ENCODE measurements around the gene LINC00237. TPM values are rescaled to one million over a fixed set of nuclear protein-coding genes. Genes with fewer than 3 reads are reported as not detected.
A peak's percentile ranks its signal among the peaks of the same experiment; 100 is the strongest.

Gene LINC00237
- polyA plus RNA-seq (2013), result not detected

DNA sequence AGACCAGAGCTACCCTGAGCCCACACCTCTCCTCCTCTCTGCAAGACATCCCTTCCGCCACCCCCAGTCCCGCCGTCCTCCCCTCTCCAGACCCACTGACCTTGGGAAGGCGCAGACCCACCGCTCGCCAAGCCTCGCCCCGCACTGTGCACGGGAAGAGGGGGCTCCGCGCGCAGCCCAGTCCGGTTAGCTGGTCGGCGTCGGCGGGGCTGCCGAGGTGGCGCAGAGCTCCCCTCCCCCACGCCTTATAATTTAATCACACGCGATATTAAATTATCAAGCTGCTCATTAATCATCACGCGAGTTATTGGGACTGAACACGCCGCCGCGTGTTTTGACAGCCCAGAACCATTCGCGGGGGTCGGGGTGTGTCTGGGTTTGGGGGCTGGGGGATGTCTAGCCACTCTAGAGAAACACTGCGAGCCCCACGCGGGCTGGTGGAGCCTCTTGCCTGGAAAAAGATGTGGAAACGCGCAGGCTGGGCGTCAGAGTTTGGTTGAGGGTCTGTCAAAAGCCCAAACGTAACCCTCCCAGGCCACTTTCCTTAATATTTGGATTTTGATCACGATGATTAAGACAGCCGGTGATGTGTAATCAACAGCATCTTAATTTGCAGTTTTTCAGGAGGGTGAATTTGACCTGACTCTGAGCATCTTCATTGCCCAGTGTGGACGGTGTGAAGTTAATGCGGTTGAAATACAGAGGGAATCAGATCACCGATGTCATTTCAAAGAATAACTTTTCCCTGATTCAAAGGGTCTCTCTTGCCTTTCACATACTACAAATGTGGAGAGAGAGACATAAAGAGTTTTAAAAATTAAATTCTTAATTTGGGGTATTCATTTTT is at the start of gene LINC00237:
Gene LINC00237 (minus strand): TSS at position 188 of the 847 bp plus-strand sequence.
- Histone ChIP-seq H3K4me3 (ENCODE audit: control insufficient read depth in 1 of 7, extremely low read depth in 1 of 7, insufficient read depth in 4 of 7, low read depth in 2 of 7, low read length in 6 of 7) (no peak within 1 kb of the TSS), H3K27me3 (replicated peaks in 2 of 5; ENCODE audit: control insufficient read depth in 4 of 5, insufficient read depth in 5 of 5, low read length in 4 of 5) (peaks cover 32 to 98% (median 53%) of the 10 kb centered on the region in 5 experiments), H3K36me3 (ENCODE audit: control insufficient read depth in 4 of 4, insufficient read depth in 4 of 4, low read length in 3 of 4) (no peaks in the 10 kb centered on the region), H3K27ac (ENCODE audit: insufficient read depth in 1 of 2, low read depth in 1 of 2, low read length in 2 of 2, poor library complexity in 1 of 2, severe bottlenecking in 2 of 2) (no peak within 1 kb of the TSS), H3K9me3 (ENCODE audit: control extremely low read depth in 1 of 5, control insufficient read depth in 4 of 5, insufficient read depth in 2 of 5, low read depth in 1 of 5, low read length in 4 of 5) (peaks cover 0 to 7% (median 0%) of the 10 kb centered on the region in 5 experiments), H3K4me1 (ENCODE audit: control extremely low read depth in 1 of 4, control insufficient read depth in 4 of 4, insufficient read depth in 4 of 4, low read length in 3 of 4) (peaks cover 0 to 24% (median 18%) of the 10 kb centered on the region in 4 experiments)
- POLR2A ChIA-PET, result interaction anchor here (0.6 kb wide), 1 partner anchor 78 kb away, joined by 4 read pairs; no protein-coding TSS in a partner anchor
- 7% methylated on average over 26 of the region's 43 CpGs for WGBS (ENCODE audit: insufficient coverage)
- DNase-seq, result no peak
- CTCF ChIA-PET, result no interaction called here

DNA sequence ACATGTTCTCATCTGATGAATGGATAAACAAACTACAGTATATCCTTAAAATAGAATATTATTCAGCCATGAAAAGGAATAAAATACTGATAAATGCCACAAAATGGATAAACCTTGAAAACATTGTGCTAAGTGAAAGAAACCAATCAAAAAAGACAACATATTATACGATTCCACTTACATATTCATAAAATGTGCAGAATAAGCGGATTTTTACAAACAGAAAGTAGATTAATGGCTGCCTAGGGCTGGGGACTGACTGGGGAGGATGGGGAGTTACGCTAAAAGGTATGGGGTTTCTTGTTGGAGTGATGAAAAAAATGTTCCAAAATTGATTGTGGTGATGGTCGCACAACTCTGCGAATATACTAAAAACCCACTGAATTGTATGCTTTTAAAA is 49.1 kb upstream of the LINC00237 start:
- 100% methylated on average over 3 of the region's 5 CpGs for WGBS (ENCODE audit: insufficient coverage)
- no peak for DNase-seq
- H3K27me3 ChIP-seq (replicated peaks in 2 of 5; ENCODE audit: control insufficient read depth in 4 of 5, insufficient read depth in 5 of 5, low read length in 4 of 5), result no peaks in the 10 kb centered on the region
- no peak overlapping the region for H3K27ac ChIP-seq (ENCODE audit: insufficient read depth in 1 of 2, low read depth in 1 of 2, low read length in 2 of 2, poor library complexity in 1 of 2, severe bottlenecking in 2 of 2)
- CTCF ChIA-PET, result no interaction called here
- peaks cover 0 to 6% (median 0%) of the 10 kb centered on the region in 5 experiments for H3K9me3 ChIP-seq (ENCODE audit: control extremely low read depth in 1 of 5, control insufficient read depth in 4 of 5, insufficient read depth in 2 of 5, low read depth in 1 of 5, low read length in 4 of 5)
- no peaks in the 10 kb centered on the region for H3K4me1 ChIP-seq (ENCODE audit: control extremely low read depth in 1 of 4, control insufficient read depth in 4 of 4, insufficient read depth in 4 of 4, low read length in 3 of 4)
- POLR2A ChIA-PET, result no interaction called here
- H3K4me3 ChIP-seq (ENCODE audit: control insufficient read depth in 1 of 7, extremely low read depth in 1 of 7, insufficient read depth in 4 of 7, low read depth in 2 of 7, low read length in 6 of 7), result no peak overlapping the region
- peaks cover 0 to 4% (median 0%) of the 10 kb centered on the region in 4 experiments for H3K36me3 ChIP-seq (ENCODE audit: control insufficient read depth in 4 of 4, insufficient read depth in 4 of 4, low read length in 3 of 4)

DNA sequence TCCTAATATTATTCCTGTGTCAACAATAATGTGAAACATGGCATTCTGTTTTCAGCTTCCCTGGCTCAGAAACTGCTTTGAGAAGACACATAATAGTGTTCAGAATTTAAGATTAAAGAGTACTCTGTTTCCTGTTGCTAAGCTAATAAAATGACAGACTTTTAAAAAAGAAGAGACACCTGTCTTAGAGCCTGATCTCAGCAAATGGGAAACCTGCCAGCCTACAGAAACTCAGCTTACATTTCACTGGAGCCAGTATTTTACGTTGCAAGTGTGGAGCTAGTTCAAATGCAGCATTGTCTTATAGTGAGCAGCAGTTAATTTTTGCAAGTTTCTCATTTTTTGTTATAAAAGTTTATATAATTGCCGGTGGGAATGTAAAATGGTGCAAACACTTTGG is 48.5 kb upstream of the LINC00237 start:
- Histone ChIP-seq H3K4me1 (ENCODE audit: control extremely low read depth in 1 of 4, control insufficient read depth in 4 of 4, insufficient read depth in 4 of 4, low read length in 3 of 4) (no peaks in the 10 kb centered on the region), H3K9me3 (ENCODE audit: control extremely low read depth in 1 of 5, control insufficient read depth in 4 of 5, insufficient read depth in 2 of 5, low read depth in 1 of 5, low read length in 4 of 5) (no peaks in the 10 kb centered on the region), H3K27me3 (replicated peaks in 2 of 5; ENCODE audit: control insufficient read depth in 4 of 5, insufficient read depth in 5 of 5, low read length in 4 of 5) (no peaks in the 10 kb centered on the region), H3K27ac (ENCODE audit: insufficient read depth in 1 of 2, low read depth in 1 of 2, low read length in 2 of 2, poor library complexity in 1 of 2, severe bottlenecking in 2 of 2) (no peak overlapping the region), H3K36me3 (ENCODE audit: control insufficient read depth in 4 of 4, insufficient read depth in 4 of 4, low read length in 3 of 4) (peaks cover 0 to 3% (median 0%) of the 10 kb centered on the region in 4 experiments), H3K4me3 (ENCODE audit: control insufficient read depth in 1 of 7, extremely low read depth in 1 of 7, insufficient read depth in 4 of 7, low read depth in 2 of 7, low read length in 6 of 7) (no peak overlapping the region)
- WGBS (ENCODE audit: insufficient coverage), result 50% methylated on average over 2 of the region's 2 CpGs
- ChIA-PET CTCF (no interaction called here), POLR2A (no interaction called here)
- DNase-seq, result no peak

GRCh38 chr20:21151791-21152190 is 45.6 kb upstream of the LINC00237 start:
- H3K4me3 ChIP-seq (ENCODE audit: control insufficient read depth in 1 of 7, extremely low read depth in 1 of 7, insufficient read depth in 4 of 7, low read depth in 2 of 7, low read length in 6 of 7), result no peak overlapping the region
- H3K9me3 ChIP-seq (ENCODE audit: control extremely low read depth in 1 of 5, control insufficient read depth in 4 of 5, insufficient read depth in 2 of 5, low read depth in 1 of 5, low read length in 4 of 5), result no peaks in the 10 kb centered on the region
- H3K36me3 ChIP-seq (ENCODE audit: control insufficient read depth in 4 of 4, insufficient read depth in 4 of 4, low read length in 3 of 4), result peaks cover 0 to 11% (median 1%) of the 10 kb centered on the region in 4 experiments
- ChIA-PET POLR2A (no interaction called here), CTCF (no interaction called here)
- WGBS (ENCODE audit: insufficient coverage), result 85% methylated on average over 4 of the region's 5 CpGs
- no peak overlapping the region for H3K27ac ChIP-seq (ENCODE audit: insufficient read depth in 1 of 2, low read depth in 1 of 2, low read length in 2 of 2, poor library complexity in 1 of 2, severe bottlenecking in 2 of 2)
- H3K4me1 ChIP-seq (ENCODE audit: control extremely low read depth in 1 of 4, control insufficient read depth in 4 of 4, insufficient read depth in 4 of 4, low read length in 3 of 4), result no peaks in the 10 kb centered on the region
- H3K27me3 ChIP-seq (replicated peaks in 2 of 5; ENCODE audit: control insufficient read depth in 4 of 5, insufficient read depth in 5 of 5, low read length in 4 of 5), result no peaks in the 10 kb centered on the region
- DNase-seq, result no peak

DNA sequence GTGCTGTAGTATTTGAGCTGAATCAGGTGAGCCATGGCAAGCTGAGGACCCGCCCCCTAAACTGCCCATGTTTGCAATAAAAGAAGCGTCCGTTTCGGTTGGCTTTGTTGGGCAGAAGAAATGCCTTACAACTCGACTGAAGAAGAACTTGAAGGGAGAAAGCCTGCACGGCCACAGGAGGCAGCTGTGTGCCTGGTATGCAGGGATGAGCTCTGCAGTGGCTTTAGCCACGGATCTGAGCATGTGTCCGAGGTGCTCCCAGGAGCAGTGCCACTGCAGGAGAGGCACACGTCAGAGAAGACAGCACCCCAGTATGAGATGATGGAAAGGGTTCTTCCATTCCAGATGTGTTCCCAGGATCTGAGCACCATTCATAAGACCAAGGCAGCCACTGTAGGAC is 43.2 kb upstream of the LINC00237 start:
- no peak overlapping the region for H3K4me3 ChIP-seq (ENCODE audit: control insufficient read depth in 1 of 7, extremely low read depth in 1 of 7, insufficient read depth in 4 of 7, low read depth in 2 of 7, low read length in 6 of 7)
- no peaks in the 10 kb centered on the region for H3K4me1 ChIP-seq (ENCODE audit: control extremely low read depth in 1 of 4, control insufficient read depth in 4 of 4, insufficient read depth in 4 of 4, low read length in 3 of 4)
- ChIA-PET CTCF (no interaction called here), POLR2A (no interaction called here)
- H3K27me3 ChIP-seq (replicated peaks in 2 of 5; ENCODE audit: control insufficient read depth in 4 of 5, insufficient read depth in 5 of 5, low read length in 4 of 5), result no peaks in the 10 kb centered on the region
- no peak overlapping the region for H3K27ac ChIP-seq (ENCODE audit: insufficient read depth in 1 of 2, low read depth in 1 of 2, low read length in 2 of 2, poor library complexity in 1 of 2, severe bottlenecking in 2 of 2)
- DNase-seq, result no peak
- no peaks in the 10 kb centered on the region for H3K9me3 ChIP-seq (ENCODE audit: control extremely low read depth in 1 of 5, control insufficient read depth in 4 of 5, insufficient read depth in 2 of 5, low read depth in 1 of 5, low read length in 4 of 5)
- 97% methylated on average over 8 of the region's 9 CpGs for WGBS (ENCODE audit: insufficient coverage)
- peaks cover 0 to 11% (median 1%) of the 10 kb centered on the region in 4 experiments for H3K36me3 ChIP-seq (ENCODE audit: control insufficient read depth in 4 of 4, insufficient read depth in 4 of 4, low read length in 3 of 4)

- Histone ChIP-seq H3K4me1 (ENCODE audit: control extremely low read depth in 1 of 4, control insufficient read depth in 4 of 4, insufficient read depth in 4 of 4, low read length in 3 of 4) (no peaks in the 10 kb centered on the region), H3K9me3 (ENCODE audit: control extremely low read depth in 1 of 5, control insufficient read depth in 4 of 5, insufficient read depth in 2 of 5, low read depth in 1 of 5, low read length in 4 of 5) (no peaks in the 10 kb centered on the region), H3K27me3 (replicated peaks in 2 of 5; ENCODE audit: control insufficient read depth in 4 of 5, insufficient read depth in 5 of 5, low read length in 4 of 5) (no peaks in the 10 kb centered on the region), H3K36me3 (ENCODE audit: control insufficient read depth in 4 of 4, insufficient read depth in 4 of 4, low read length in 3 of 4) (peaks cover 0 to 11% (median 1%) of the 10 kb centered on the region in 4 experiments), H3K4me3 (ENCODE audit: control insufficient read depth in 1 of 7, extremely low read depth in 1 of 7, insufficient read depth in 4 of 7, low read depth in 2 of 7, low read length in 6 of 7) (no peak overlapping the region), H3K27ac (ENCODE audit: insufficient read depth in 1 of 2, low read depth in 1 of 2, low read length in 2 of 2, poor library complexity in 1 of 2, severe bottlenecking in 2 of 2) (no peak overlapping the region)
- ChIA-PET CTCF (no interaction called here), POLR2A (no interaction called here)
- WGBS (ENCODE audit: insufficient coverage), result 78% methylated on average over 1 of the region's 1 CpG
- DNase-seq, result no peak
Observed at GRCh38 chr20:21147593-21147992, 41.4 kb upstream of the LINC00237 start.

DNA sequence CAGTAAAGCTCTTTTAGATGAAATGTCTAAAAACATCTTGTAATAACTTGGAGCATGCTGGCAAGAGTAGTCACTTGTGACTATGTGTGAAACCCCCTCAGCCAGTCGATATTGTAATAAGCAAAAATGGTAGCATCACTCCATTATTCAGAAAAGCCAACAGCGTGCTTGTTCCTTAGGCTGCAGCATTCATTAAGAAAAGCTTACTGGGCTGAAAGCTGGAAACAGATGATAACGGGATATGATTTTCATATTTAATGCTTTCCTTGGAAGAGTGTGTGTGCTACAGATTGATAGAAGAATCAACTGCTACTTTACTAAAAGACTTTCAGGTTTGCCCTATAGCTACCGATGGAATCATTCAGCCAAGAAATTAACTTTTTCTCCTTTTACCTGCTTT is 40.1 kb upstream of the LINC00237 start:
- Histone ChIP-seq H3K27ac (ENCODE audit: insufficient read depth in 1 of 2, low read depth in 1 of 2, low read length in 2 of 2, poor library complexity in 1 of 2, severe bottlenecking in 2 of 2) (no peak overlapping the region), H3K27me3 (replicated peaks in 2 of 5; ENCODE audit: control insufficient read depth in 4 of 5, insufficient read depth in 5 of 5, low read length in 4 of 5) (no peaks in the 10 kb centered on the region), H3K4me1 (ENCODE audit: control extremely low read depth in 1 of 4, control insufficient read depth in 4 of 4, insufficient read depth in 4 of 4, low read length in 3 of 4) (no peaks in the 10 kb centered on the region), H3K36me3 (ENCODE audit: control insufficient read depth in 4 of 4, insufficient read depth in 4 of 4, low read length in 3 of 4) (peaks cover 0 to 11% (median 3%) of the 10 kb centered on the region in 4 experiments), H3K9me3 (ENCODE audit: control extremely low read depth in 1 of 5, control insufficient read depth in 4 of 5, insufficient read depth in 2 of 5, low read depth in 1 of 5, low read length in 4 of 5) (no peaks in the 10 kb centered on the region), H3K4me3 (ENCODE audit: control insufficient read depth in 1 of 7, extremely low read depth in 1 of 7, insufficient read depth in 4 of 7, low read depth in 2 of 7, low read length in 6 of 7) (no peak overlapping the region)
- DNase-seq, result peak in 1 of 3 donors; percentile 5
- 100% methylated on average over 1 of the region's 4 CpGs for WGBS (ENCODE audit: insufficient coverage)
- ChIA-PET CTCF (no interaction called here), POLR2A (interaction anchor here (0.6 kb wide), 1 partner anchor 64 kb away, joined by 3 read pairs; no protein-coding TSS in a partner anchor)

Measured in common myeloid progenitor, CD34-positive (primary cell).